IMR-90 (cell line): Measurements from ENCODE around the gene RYR2. TPM values are rescaled to one million over a fixed set of nuclear protein-coding genes. Genes with fewer than 3 reads are reported as not detected.

Source experiments
- ATAC-seq: fragments of 200-7000 bp; cut with Tn5 transposase; 2 replicates; pipeline ENCODE4 v1.9.1; 2020; ENCODE audit warnings: low read depth, mild to moderate bottlenecking, moderate library complexity
- BruUV-seq: library from RNA; stranded (reverse); fragments of 400-500 nt; replicated peaks from 2 replicates; lab custom pipeline; 2021; lab: Mats Ljungman, UMichigan
- CTCF ChIA-PET: fragments of 300-600 bp; formaldehyde crosslinking; extraction: SDS; loops from one replicate; lab custom pipeline; 2021; ENCODE audit warnings: antibody characterized with exemption; lab: Yijun Ruan, JAX
- POLR2A ChIA-PET: fragments of 300-600 bp; sonication (Branson Sonifier 250); formaldehyde crosslinking; loops from one replicate; lab custom pipeline; 2022; ENCODE audit warnings: antibody characterized with exemption; ENCODE audit not compliant: unreplicated experiment; lab: Charles Lee
- DNase-seq: peaks from one replicate; pipeline ENCODE4 v3.0.0; 2013
- H2AFZ ChIP-seq: replicated peaks from 2 replicates; pipeline ENCODE3; 2013; ENCODE audit warnings: low read length, mild to moderate bottlenecking; ENCODE audit not compliant: poor library complexity
- H2AK5ac ChIP-seq: 2 replicates; pipeline ENCODE4 v1.6.1; 2013; ENCODE audit warnings: low read depth, low read length, inconsistent platforms
- H2AK9ac ChIP-seq: replicated peaks from 2 replicates; pipeline ENCODE3; 2013; ENCODE audit warnings: mild to moderate bottlenecking, low read depth, low read length, moderate library complexity; ENCODE audit not compliant: poor library complexity
- H2BK120ac ChIP-seq: 2 replicates; pipeline ENCODE4 v1.6.1; 2013; ENCODE audit warnings: low read depth, low read length, inconsistent platforms
- H2BK15ac ChIP-seq: 3 replicates; pipeline ENCODE4 v1.6.1; 2013; ENCODE audit warnings: low read depth, low read length, inconsistent platforms
- H2BK20ac ChIP-seq: 2 replicates; pipeline ENCODE4 v1.6.1; 2013; ENCODE audit warnings: low read depth, mild to moderate bottlenecking, inconsistent platforms, low read length, moderate library complexity
- H2BK5ac ChIP-seq: 2 replicates; pipeline ENCODE4 v1.6.1; 2013; ENCODE audit warnings: mild to moderate bottlenecking, low read depth, low read length, inconsistent platforms; ENCODE audit not compliant: poor library complexity, severe bottlenecking
- H3K14ac ChIP-seq: replicated peaks from 2 replicates; pipeline ENCODE4 v1.6.1; 2013; ENCODE audit warnings: low read depth, low read length, inconsistent platforms
- H3K18ac ChIP-seq: 2 replicates; pipeline ENCODE4 v1.6.1; 2013; ENCODE audit warnings: low read depth, low read length, control low read depth
- H3K23ac ChIP-seq: 2 replicates; pipeline ENCODE4 v1.6.1; 2013; ENCODE audit warnings: low read depth, low read length, inconsistent platforms
- H3K27ac ChIP-seq: 2 replicates; pipeline ENCODE4 v1.5.1; 2013; ENCODE audit warnings: mild to moderate bottlenecking, control low read depth, low read length; ENCODE audit not compliant: insufficient read depth
- H3K27me3 ChIP-seq: 2 replicates; pipeline ENCODE4 v1.6.1; 2013; ENCODE audit warnings: low read length; ENCODE audit not compliant: control insufficient read depth, insufficient read depth
- H3K36me3 ChIP-seq: 2 replicates; pipeline ENCODE4 v1.6.1; 2013; ENCODE audit warnings: low read length, mixed read lengths; ENCODE audit not compliant: control insufficient read depth, insufficient read depth
- H3K4ac ChIP-seq: 2 replicates; pipeline ENCODE4 v1.6.1; 2013; ENCODE audit warnings: low read depth, low read length, inconsistent platforms
- H3K4me1 ChIP-seq: 2 replicates; pipeline ENCODE4 v1.6.1; 2013; ENCODE audit warnings: low read length, mixed read lengths; ENCODE audit not compliant: control insufficient read depth, insufficient read depth
- H3K4me2 ChIP-seq: 2 replicates; pipeline ENCODE4 v1.6.1; 2013; ENCODE audit warnings: low read depth, mild to moderate bottlenecking, control low read depth, low read length, moderate library complexity
- H3K4me3 ChIP-seq: 2 replicates; pipeline ENCODE4 v1.5.1; 2013; ENCODE audit warnings: low read depth, mild to moderate bottlenecking, control low read depth, low read length, moderate library complexity; ENCODE audit not compliant: insufficient read depth
- H3K56ac ChIP-seq: 2 replicates; pipeline ENCODE4 v1.6.1; 2013; ENCODE audit warnings: low read length, inconsistent platforms; ENCODE audit not compliant: insufficient read depth; ENCODE audit errors: extremely low read depth
- H3K79me1 ChIP-seq, 2 experiments: 2 replicates each; pipeline ENCODE4 v1.6.1; 2013; ENCODE audit warnings: low read length in 2 of 2, inconsistent platforms in 1 of 2, low read depth in 1 of 2
- H3K9ac ChIP-seq: 2 replicates; pipeline ENCODE4 v1.6.1; 2013; ENCODE audit warnings: low read depth, low read length, control low read depth
- H3K9me1 ChIP-seq: 2 replicates; pipeline ENCODE4 v1.6.1; 2013; ENCODE audit warnings: low read length, inconsistent platforms; ENCODE audit not compliant: insufficient read depth
- H3K9me3 ChIP-seq: 2 replicates; pipeline ENCODE4 v1.6.1; 2013; ENCODE audit warnings: low read length; ENCODE audit not compliant: control insufficient read depth, insufficient read depth
- H4K20me1 ChIP-seq: 2 replicates; pipeline ENCODE4 v1.6.1; 2013; ENCODE audit warnings: low read length, inconsistent platforms; ENCODE audit not compliant: insufficient read depth
- H4K5ac ChIP-seq: 2 replicates; pipeline ENCODE4 v1.6.1; 2013; ENCODE audit warnings: mild to moderate bottlenecking, low read depth, low read length, control low read depth
- H4K8ac ChIP-seq, 2 experiments: 2 replicates each; pipeline ENCODE4 v1.6.1; 2013; ENCODE audit warnings: low read depth in 2 of 2, low read length in 2 of 2, control low read depth in 1 of 2, inconsistent platforms in 1 of 2
- H4K91ac ChIP-seq: 2 replicates; pipeline ENCODE4 v1.6.1; 2013; ENCODE audit warnings: low read depth, low read length, inconsistent platforms; ENCODE audit not compliant: insufficient read depth
- CHD1 ChIP-seq: IDR thresholded peaks from 2 replicates; pipeline ENCODE4 v1.6.1; 2012; ENCODE audit warnings: low read depth, low read length, improper control_type of control experiment
- MAFK ChIP-seq: IDR thresholded peaks from 2 replicates; pipeline ENCODE4 v1.6.1; 2012; ENCODE audit warnings: low read depth, low read length, improper control_type of control experiment
- NFE2L2 ChIP-seq: fragments of 150-350 bp; IDR thresholded peaks from 2 replicates; pipeline ENCODE4 v1.6.1; 2016; ENCODE audit warnings: low read depth, mild to moderate bottlenecking, low read length
- WGBS, 2 experiments: methylation state at CpG; one replicate each; pipeline versions ENCODE4 v1.1.5 to v1.1.7; 2013; ENCODE audit warnings: missing lambda C conversion rate in 2 of 2; ENCODE audit not compliant: insufficient read length in 1 of 2; ENCODE audit errors: extremely low coverage in 2 of 2; 5-methylcytosine and 5-hydroxymethylcytosine counted together
- dilution Hi-C: fragments of 300-500 bp; cut with HindIII; formaldehyde crosslinking; loops from one replicate; pipeline ENCODE4 v1.14.3; 2018; ENCODE audit warnings: low sequenced_read_pairs; ENCODE audit not compliant: unreplicated experiment
- in situ Hi-C: fragments of 300-500 bp; cut with MboI; formaldehyde crosslinking; loops from 3 replicates; pipeline ENCODE4 v1.14.3; 2019; ENCODE audit warnings: low sequenced_read_pairs, inconsistent platforms, mixed read lengths
- intact Hi-C: fragments of 100-400 bp; cut with micrococcal nuclease; formaldehyde crosslinking; loops from 2 replicates; pipeline ENCODE4 v1.10.0; 2022
- polyA plus RNA-seq, 3 experiments: library from polyadenylated mRNA; depleted of rRNA; stranded (reverse); fragments of >200 nt; gene quantifications; 2 replicates each; pipeline ENCODE4 v1.2.3, GENCODE V29; 2012; ENCODE audit warnings: low replicate concordance in 1 of 3
- total RNA-seq: library from RNA; depleted of rRNA; stranded (reverse); fragments of >200 nt; gene quantifications from 2 replicates; pipeline ENCODE4 v1.2.3, GENCODE V29; 2012
- TF ChIP-seq, protein P1 (sequence below): fragments of 150-350 bp; IDR thresholded peaks from 2 replicates; pipeline ENCODE4 v1.6.1; 2016; ENCODE audit warnings: low read depth, mild to moderate bottlenecking, low read length, moderate library complexity, borderline replicate concordance

Gene RYR2
- total and polyA plus RNA-seq, 2 of the 4 experiments (the other 2 are of a cell fraction): not detected

DNA sequence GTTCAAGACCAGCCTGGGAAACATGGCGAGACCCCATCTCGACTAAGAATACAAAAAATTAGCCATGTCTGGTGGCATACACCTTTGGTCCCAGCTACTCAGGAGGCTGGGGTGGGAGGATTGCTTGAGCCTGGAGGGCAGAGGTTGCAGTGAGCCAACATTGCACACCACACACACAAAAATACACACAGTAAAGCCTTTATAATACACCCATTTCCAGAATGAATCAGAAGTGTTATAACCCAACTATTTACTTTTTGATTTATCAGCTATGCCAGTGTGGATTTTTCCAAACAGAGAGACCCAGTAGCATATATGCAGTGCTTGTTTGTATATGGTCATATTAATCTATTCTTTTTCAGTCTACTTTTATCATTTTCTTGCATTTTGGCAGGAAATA is 648.7 kb downstream of the RYR2 start:
- in situ Hi-C loops: no loop called here
- Histone ChIP-seq H4K5ac (no peak overlapping the region), H3K36me3 (no peaks in the 10 kb centered on the region), H2BK5ac (no peak overlapping the region), H2AK5ac (no peak overlapping the region), H3K4ac (no peak overlapping the region), H3K79me1 (no peaks in the 10 kb centered on the region), H3K18ac (no peak overlapping the region), H3K4me1 (no peaks in the 10 kb centered on the region), H2AK9ac (no peak overlapping the region), H2BK20ac (no peak overlapping the region), H3K14ac (no peak overlapping the region), H3K4me2 (no peak overlapping the region), H4K8ac (no peak overlapping the region), H3K9me1 (no peaks in the 10 kb centered on the region), H3K56ac (no peak overlapping the region), H3K27me3 (no peaks in the 10 kb centered on the region), H3K9ac (no peak overlapping the region), H3K4me3 (no peak overlapping the region), H2BK15ac (no peak overlapping the region), H4K91ac (no peak overlapping the region), H4K20me1 (no peaks in the 10 kb centered on the region), H2AFZ (no peak overlapping the region), H3K9me3 (no peaks in the 10 kb centered on the region), H2BK120ac (no peak overlapping the region), H3K27ac (no peak overlapping the region), H3K23ac (no peak overlapping the region)
- intact Hi-C loops: no loop called here
- ATAC-seq (no peak), DNase-seq (no peak)
- TF ChIP-seq CHD1: no peak
- no peak for TF ChIP-seq NFE2L2
- no peak for TF ChIP-seq MAFK
- TF ChIP-seq, protein P1, sequence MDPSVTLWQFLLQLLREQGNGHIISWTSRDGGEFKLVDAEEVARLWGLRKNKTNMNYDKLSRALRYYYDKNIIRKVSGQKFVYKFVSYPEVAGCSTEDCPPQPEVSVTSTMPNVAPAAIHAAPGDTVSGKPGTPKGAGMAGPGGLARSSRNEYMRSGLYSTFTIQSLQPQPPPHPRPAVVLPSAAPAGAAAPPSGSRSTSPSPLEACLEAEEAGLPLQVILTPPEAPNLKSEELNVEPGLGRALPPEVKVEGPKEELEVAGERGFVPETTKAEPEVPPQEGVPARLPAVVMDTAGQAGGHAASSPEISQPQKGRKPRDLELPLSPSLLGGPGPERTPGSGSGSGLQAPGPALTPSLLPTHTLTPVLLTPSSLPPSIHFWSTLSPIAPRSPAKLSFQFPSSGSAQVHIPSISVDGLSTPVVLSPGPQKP: no peak
- no TSS peak for BruUV-seq
- ChIA-PET CTCF (no interaction called here), POLR2A (no interaction called here)
- dilution Hi-C loops: no loop called here
- WGBS, 2 experiments: no CpG with 5 or more reads among the region's 2 CpGs
